Left renal pelvis (tissue), 4 donors: ENCODE data around the gene SPRY4. TPM values are rescaled to one million over a fixed set of nuclear protein-coding genes. Genes with fewer than 3 reads are reported as not detected.
"Not testable (repeated sequence)": the region's sequence is repeated elsewhere in the genome, so short reads cannot be mapped to it uniquely, and the experiment has no call there.

Experiments
- DNase-seq, 4 donors: peaks; one replicate each; pipeline ENCODE4 v3.0.0-alpha.2; 2013; ENCODE audit warnings: low read depth in 4 of 4, low spot score in 3 of 4
- polyA plus RNA-seq, 4 donors: library from polyadenylated mRNA; unstranded; fragments of 120-200 nt; gene quantifications; one replicate each; pipeline ENCODE4 v1.2.1, GENCODE V29; 2013; ENCODE audit not compliant: insufficient read length in 4 of 4

SPRY4 gene, protein sequence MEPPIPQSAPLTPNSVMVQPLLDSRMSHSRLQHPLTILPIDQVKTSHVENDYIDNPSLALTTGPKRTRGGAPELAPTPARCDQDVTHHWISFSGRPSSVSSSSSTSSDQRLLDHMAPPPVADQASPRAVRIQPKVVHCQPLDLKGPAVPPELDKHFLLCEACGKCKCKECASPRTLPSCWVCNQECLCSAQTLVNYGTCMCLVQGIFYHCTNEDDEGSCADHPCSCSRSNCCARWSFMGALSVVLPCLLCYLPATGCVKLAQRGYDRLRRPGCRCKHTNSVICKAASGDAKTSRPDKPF
- 10 to 100 TPM; 30.2 to 33.9 (median 33.5) TPM for polyA plus RNA-seq

DNA sequence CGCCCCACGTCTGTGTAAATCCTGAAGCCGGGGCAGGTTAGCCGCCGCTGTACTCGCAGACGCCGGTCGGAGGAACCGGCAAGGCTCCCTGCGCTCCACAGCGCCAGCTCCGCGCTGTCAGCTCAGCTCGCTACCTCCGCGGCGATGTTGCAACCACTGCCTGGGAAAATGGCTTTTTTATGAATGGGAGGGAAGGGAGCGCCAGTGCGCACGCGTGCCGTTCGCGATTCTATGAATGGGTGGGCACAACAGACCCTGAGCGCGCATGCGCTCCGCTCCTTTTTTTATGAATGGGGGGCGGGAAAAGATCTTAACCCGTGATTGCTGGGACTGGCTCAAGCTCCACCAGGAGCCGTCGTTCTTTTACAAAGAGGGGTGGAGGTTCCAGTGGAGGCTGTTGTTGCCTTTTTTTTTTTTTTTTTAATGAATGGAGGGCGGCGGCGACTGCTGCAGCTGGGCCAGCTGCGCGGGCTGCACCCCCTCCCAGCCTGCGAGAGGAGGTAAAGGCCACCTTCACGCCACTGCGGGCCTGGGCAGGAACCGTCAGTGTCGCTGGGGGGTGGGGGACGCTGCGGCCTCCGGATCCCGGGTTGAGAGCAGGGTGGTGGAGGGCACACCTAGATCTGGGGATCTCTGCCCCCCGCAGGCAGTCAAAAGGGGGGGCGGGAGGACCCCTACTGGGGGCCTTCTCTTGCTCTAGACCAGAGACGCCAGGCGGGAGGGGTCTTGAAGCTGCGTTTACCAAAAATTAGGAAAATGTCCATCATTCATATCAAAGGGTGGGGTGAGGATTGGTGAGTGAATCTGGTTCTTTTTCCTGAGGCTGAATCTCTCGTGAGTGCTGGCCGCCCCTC, at the start of gene SPRY4:
Gene SPRY4 (minus strand): TSS at position 151 of the 854 bp plus-strand sequence. CDS start 9,913 bp downstream, outside the sequence.
- peak; percentile 95 to 97 (median 96) for DNase-seq

DNA sequence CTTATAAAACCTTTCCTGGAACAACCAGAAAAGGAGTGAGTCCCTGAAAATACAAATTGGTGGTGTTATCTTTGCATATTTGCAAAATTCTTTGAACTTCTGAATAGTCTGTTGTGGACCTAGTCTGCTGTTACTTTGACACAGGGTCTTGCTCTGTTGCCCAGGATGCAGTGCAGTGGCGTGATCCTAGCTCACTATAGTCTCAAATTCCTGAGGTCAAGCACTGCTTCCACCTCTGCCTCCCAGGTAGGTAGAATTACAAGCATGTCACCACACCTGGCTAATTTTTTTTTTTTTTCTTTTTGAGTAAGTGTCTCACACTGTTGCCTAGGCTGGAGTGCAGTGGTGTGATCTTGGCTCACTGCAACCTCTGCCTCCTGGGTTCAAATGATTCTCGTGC, 43.7 kb upstream of the SPRY4 start:
- DNase-seq = no peak

DNA sequence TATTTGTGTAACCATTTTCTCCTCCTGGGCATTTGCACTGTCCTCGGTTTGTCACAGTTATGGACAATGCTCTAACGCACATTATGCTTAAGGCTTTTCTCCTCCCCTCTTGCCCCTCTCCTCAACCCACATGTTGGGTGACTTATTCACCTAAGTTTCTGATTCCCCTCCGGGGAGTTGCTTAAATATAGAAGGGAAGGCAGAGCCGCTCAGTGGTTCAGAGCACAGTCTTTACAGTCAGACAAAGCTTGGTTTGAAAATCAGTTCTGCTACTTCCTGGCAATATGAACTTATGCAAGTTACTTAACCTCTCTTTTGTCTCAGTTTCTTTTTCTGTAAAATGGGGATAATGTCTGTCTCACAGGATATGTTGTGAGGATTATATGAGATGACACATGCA, 41.2 kb upstream of the SPRY4 start:
- DNase-seq = no peak

DNA sequence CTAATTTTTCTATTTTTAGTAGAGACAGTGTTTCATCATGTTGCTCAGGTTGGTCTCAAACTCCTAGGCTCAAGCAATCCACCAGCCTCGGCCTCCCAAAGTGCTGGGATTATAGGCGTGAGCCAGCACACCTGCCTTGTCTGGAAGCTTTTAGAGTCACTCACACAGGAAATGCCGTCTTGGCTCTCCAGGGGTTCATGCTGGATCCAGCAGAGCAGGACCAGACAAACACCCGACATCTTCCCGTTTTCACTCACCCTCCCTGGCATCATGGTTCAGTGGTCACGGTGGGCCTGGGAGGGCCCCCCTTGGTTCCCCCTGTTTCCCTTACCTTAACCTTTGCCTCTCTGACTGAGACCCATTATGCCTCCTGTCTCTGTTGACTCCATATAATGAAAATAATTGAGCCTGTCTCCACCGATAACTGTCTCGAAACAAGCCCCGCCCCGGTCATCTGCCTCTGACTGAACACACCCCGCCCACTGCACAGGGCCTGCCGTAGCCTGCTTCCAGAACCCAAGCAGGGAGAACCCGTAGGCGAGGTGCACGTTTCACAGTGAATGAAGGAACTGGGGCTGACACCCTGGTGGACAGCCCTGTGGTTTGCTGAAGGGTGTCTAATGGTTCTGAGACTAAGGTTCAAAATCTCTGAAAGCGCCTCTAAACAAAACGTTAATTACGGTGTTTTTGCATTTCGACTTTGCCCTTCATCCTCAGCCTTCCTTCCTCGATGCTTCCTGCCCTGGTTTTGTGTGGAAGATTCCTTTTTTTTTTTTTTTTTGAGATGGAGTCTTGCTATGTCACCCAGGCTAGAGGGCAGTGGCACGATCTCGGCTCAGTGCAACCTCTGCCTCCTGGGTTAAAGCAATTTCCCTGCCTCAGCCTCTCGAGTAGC, 39.7 kb upstream of the SPRY4 start:
- no peak for DNase-seq

DNA sequence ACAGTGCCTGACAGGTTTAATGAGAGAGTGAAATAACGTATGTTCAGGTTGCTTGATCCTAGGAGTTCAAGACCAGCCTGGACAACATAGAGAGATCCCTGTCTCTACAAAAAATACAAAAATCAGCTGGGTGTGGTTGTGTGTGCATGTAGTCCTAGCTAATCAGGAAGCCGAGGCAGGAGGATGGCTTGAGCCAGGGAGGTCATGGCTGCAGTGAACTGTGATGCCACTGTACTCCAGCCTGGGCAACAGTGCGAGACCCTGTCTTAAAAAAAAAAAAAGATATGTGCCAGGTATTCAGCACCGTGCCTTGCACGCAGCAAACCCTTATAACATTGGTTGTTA, 38.8 kb upstream of the SPRY4 start:
- DNase-seq = no peak

DNA sequence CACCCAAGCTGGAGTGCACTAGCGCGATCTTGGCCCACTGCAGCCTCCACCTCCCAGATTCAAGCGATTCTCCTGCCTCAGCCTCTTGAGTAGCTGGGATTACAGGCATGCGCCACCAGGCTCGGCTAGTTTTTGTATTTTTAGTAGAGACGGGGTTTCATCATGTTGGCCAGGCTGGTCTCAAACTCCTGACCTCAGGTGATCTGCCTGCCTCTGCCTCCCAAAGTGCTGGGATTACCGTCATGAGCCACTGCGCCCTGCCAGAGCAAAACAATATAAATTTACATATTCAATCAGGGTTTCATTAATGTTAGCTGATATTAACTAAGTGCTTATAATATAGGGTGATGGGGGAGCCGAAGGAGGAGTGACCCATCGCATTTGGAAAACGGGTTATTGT, 37.4 kb upstream of the SPRY4 start:
- DNase-seq = not testable (repeated sequence)

DNA sequence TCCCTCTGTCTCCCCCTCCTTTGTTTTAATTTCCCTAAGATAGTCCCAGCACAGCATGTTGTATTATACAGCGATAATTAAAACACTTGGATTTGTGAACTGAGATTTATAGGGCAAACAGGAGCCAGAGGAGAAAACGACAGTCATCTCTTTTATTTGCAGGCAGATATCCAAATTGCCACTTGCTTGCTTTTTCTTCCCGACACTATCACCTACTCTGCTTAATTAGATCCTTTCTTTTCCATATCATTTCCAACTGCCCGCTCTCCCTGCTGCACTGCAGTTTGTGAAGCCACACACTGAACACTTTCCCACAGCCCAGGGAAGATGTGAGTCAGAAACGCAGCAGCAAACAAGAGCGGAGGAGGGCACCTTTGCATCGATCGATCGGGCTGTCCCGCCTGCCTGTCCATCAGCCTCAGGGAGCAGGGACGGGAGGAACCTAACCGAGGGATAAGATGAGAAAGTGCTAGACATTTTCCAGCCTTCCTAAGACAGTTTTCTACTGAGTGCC, 35.8 kb upstream of the SPRY4 start:
- no peak for DNase-seq

DNA sequence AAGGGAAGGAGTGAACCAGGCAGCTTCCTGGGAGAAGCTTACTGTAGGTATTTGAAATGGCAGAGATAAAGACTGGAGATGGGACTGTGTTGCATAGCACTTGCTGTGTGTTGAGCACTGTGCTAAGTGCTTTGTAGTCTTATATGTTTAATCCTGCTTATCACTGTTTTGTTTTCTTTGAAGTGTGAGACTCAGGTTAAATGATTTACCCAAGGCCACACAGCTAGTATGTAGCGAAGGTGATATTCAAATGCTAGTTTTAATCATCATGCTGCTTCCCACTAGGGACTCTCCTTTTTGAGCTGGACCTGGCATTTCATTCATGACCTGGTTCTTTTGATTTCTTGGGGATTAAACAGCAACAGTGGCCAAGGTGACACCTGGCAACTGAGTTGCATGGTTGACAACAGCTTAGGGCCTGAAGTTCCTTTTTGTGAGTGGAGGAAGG, 35.3 kb upstream of the SPRY4 start:
- no peak for DNase-seq

DNA sequence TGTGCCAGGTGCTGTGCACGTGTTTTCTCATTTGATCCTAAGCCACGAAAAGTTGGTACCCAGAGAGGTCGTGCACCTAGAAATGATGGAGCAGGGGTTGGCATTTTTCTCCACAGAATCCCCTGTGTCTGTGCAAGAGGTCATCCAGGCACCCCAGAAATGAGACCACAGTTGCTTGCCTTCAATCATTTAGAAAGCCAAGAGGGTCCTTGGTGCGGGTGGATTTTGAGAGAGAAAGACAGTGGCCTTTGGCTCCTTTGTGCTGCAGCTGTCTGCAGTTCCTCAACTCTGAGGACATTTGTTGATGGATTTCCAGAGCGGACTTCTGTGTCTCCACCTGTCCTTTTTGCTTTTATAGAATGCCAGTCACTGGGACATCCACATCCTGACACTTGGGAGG, 33.8 kb upstream of the SPRY4 start:
- no peak for DNase-seq

DNA sequence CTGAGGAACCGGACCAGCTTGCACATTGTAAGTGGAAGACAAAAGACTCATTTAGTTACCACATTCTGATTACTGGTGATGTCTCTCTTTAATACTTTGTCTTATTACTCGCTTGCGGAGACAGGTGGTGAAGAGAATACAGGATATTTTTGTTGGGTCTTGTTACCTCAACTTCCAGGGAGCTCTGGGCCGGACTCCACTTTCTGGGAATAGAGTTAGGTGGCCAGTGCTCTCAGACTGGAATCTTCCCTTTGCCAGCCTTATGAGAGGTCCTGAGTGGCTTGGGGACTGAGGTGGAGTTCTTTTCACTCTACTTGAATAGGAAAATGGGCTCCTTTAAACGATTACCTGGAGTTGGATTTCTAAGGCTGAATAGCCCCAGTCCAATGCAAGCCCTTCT, 33.3 kb upstream of the SPRY4 start:
- no peak for DNase-seq

DNA sequence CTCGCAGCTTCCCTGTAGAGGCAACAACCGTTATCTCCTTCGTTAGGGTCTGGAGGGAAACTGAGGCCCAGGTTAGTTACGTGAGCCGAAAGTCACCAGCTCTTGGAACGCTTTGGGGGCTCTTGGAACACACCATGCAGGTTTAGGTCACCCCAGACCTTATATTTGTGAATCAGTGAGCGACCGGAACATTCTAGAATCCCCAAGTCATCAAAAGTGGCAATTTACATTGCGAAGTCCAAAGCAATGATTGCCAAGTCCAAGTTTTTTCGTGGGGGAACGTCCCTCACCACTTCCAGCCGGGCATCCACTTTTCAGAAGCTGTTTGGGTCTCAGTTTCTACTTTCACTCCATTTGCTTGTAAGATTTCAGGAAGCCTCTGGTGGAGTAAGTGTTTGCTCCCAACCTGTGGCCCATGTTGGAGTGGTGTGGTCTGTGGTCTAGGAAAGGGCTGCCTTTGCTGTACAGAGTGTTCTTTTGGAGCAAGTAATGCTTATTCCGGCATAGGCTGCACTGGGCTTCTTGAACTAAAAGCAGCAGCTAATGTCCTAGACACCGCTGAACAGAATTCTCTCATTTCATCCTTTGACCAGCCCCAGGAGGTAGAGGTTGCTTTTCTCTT, 32.8 kb upstream of the SPRY4 start:
- DNase-seq = no peak

DNA sequence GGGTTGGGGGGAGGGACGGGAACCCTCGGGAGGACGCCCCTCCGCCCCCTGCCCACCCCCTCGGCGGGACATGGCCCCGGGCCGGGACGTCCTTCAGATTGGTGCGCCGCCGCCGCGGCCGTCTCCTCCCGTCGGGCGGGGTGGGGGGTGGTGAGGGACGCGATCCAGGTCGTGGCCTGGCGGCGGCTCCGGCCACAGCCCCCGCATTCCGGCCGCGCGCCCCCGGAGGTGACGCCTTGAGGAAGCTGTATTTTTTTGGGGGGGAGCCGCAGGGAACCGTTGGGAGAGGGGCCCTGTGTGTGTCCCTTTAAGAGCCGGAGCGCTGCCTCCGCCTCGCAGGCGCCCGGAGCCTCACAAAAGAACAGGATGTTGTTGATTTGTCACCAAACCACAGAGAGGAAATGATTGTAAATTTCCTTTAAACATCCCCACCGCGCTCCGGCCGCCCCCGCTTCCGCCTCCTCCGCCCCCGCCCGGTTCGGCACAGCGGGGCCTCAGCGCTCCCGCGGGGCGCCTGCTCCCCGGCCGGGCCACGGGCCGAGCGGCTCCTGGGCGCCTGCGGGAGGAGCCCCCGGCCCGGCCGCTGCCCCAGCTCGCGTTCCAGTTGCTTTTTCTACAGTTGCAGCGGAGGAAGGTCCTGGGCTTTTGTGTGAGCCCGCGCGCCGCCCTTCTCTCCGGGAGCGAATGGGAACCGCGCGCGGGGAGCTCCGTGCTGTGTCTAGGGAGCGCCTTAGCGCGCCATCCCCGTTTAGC, 32.1 kb upstream of the SPRY4 start:
- peak; percentile 74 to 87 (median 82) for DNase-seq

DNA sequence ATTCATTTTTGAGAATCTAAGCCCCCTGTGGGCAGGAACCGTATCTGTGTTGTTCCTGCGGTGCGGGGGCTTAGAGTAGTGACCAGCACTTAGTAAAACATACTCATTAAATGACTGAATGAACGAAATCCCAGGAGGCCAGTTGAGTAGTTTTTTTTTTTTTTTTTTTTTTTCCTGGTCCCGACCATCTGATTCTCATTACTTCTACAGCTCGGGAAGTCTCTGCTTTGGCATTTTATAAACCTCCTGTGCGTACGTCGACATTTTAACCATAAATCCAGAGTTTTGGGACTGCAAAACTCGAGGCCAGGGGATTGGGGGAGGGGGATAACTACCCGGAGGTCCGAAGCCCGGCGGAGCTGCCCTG, 31.5 kb upstream of the SPRY4 start:
- DNase-seq = peak in 3 of 4 donors; percentile 47 to 66 (median 64)

DNA sequence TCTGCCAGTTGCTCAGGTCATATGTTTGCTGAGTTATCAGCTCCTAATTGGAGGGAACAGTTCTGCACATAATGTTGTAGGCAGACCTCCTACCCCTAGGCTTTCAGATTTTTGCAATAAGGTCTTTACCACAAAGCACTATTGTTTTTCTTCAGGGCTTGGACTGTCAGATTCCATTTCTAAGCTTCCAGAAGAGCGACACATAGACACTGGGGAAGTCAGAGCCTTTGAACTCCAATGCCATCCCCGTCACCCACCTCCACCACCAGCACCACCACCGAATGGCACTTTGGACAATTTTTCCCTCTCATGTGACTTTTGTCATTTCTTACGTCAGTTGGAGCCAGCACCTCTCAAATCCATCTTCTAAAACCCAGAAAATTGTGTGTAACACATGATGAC, 28.3 kb upstream of the SPRY4 start:
- DNase-seq = no peak

DNA sequence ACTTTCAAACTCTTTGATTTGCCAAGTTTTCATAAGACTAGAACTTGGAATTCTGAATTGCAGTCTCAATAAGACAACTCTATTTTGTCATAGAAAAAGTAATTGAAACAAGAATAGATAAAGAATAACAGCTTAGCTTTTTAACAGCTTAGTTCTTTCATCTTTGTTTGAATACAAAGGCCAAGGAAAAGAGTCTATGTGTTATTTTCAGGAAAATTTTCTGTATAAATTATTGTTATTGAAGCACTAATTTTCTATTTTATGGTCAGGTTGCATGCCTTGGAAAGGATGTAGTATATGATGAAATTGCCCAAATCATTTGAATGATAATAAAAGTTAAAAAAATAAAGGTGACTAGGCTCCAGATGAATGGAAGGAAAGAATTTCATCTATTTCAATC, 25.2 kb upstream of the SPRY4 start:
- no peak for DNase-seq

DNA sequence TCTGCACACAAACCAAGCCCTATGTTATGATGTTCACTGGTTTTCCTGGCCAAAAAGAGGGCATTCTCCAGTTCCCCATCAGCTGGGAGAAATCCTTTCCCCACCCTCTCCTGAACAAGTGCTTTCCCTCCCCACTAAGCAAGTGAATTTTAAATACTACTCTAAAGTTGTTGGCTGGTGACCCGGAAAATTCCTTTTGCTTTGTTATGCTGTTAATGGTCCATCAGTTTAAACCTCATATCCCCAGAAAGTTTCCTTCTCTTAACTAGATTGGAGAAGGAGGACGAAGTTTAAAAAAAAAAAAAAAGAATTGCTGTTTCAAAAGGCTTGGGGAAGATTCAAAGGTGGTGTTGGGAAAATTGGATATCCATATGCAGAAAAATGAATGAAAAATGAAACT, 21.9 kb upstream of the SPRY4 start:
- no peak for DNase-seq

DNA sequence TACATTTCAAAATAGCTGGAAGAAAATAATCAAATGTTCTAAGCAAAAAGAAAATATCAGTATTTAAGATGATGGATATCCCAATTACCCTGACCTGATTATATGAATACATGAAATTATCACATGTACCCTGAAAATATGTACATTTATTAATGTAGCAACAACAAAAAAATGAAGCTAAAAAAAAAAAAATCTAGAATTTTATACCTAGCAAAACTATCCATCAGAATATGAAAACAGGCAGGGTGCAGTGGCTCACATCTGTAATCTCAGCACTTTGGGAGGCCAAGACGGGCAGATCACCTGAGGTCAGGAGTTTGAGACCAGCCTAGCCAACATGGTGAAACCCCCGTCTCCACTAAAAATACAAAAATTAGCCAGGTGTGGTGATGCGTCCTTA, 20.1 kb upstream of the SPRY4 start:
- DNase-seq = not testable (repeated sequence)

DNA sequence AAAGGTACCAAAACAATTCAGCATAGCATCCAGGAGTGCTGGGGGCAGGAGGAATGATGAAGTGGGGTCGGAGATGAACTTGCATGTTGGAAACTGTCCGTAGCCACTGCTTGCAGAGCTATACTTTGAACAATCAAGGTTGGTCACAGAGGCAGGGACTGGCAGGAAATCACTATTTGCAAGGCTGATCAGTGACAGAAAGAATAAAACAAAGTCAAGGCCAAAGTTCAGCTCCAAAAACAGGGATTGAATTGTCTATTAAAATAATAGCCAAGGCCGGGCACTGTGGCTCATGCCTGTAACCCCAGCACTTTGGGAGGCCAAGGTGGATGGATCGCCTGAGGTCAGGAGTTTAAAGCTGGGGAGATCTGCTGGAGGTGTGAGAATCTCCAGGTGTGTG, 18.7 kb upstream of the SPRY4 start:
- no peak for DNase-seq

DNA sequence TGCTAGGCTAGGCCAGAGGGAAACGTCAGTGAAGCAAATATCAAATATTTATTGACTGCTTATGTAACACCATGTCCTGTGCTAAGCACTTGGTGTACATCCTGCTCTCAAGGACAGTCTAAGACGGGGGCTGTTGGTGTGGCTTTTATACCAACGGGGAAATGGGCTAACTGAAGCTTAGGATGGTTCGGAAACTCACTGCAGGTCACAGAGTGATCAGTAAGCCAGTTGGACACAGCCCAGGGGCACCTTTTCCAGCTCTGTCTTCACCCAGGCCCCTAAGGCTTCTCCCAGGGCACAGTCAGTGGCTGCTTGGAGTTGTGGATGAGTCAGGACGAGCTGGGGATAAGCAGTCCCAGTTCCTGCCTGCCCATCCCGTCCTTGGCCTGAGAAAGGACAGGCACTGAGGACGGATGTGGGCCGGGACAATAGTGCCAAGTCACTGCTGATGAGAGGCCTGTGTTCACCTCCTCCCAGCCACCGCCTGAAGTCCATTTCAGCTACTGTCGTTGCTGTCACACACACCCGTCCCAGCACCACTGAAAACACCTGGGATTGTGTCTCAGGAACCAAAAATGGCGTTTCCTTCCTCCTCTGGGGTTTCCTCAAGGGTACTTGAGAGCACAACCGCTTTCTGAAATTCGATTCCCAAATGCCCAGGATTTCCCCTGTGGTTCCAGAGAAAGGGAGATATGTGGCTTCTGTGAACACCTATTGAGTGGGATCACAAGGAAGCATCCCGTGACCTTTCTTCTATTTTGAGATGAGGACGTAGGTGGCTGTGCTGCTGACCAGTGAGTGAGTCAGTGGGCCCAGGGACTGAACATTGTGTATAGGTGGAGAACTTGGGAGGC, 17.5 kb upstream of the SPRY4 start:
- no peak for DNase-seq
